IMR-90 (cell line): ENCODE measurements around the gene ADGRG6. TPM values are rescaled to one million over a fixed set of nuclear protein-coding genes. Genes with fewer than 3 reads are reported as not detected.

Experiments
- ATAC-seq: fragments of 200-7000 bp; cut with Tn5 transposase; 2 replicates; pipeline ENCODE4 v1.9.1; 2020; ENCODE audit warnings: low read depth, mild to moderate bottlenecking, moderate library complexity
- BruUV-seq: library from RNA; stranded (reverse); fragments of 400-500 nt; replicated peaks from 2 replicates; lab custom pipeline; 2021; lab: Mats Ljungman, UMichigan
- CTCF ChIA-PET: fragments of 300-600 bp; formaldehyde crosslinking; extraction: SDS; loops from one replicate; lab custom pipeline; 2021; ENCODE audit warnings: antibody characterized with exemption; lab: Yijun Ruan, JAX
- POLR2A ChIA-PET: fragments of 300-600 bp; sonication (Branson Sonifier 250); formaldehyde crosslinking; loops from one replicate; lab custom pipeline; 2022; ENCODE audit warnings: antibody characterized with exemption; ENCODE audit not compliant: unreplicated experiment; lab: Charles Lee
- DNase-seq: peaks from one replicate; pipeline ENCODE4 v3.0.0; 2013
- H2AFZ ChIP-seq: replicated peaks from 2 replicates; pipeline ENCODE3; 2013; ENCODE audit warnings: low read length, mild to moderate bottlenecking; ENCODE audit not compliant: poor library complexity
- H2AK5ac ChIP-seq: 2 replicates; pipeline ENCODE4 v1.6.1; 2013; ENCODE audit warnings: low read depth, low read length, inconsistent platforms
- H2AK9ac ChIP-seq: replicated peaks from 2 replicates; pipeline ENCODE3; 2013; ENCODE audit warnings: mild to moderate bottlenecking, low read depth, low read length, moderate library complexity; ENCODE audit not compliant: poor library complexity
- H2BK120ac ChIP-seq: 2 replicates; pipeline ENCODE4 v1.6.1; 2013; ENCODE audit warnings: low read depth, low read length, inconsistent platforms
- H2BK15ac ChIP-seq: 3 replicates; pipeline ENCODE4 v1.6.1; 2013; ENCODE audit warnings: low read depth, low read length, inconsistent platforms
- H2BK20ac ChIP-seq: 2 replicates; pipeline ENCODE4 v1.6.1; 2013; ENCODE audit warnings: low read depth, mild to moderate bottlenecking, inconsistent platforms, low read length, moderate library complexity
- H2BK5ac ChIP-seq: 2 replicates; pipeline ENCODE4 v1.6.1; 2013; ENCODE audit warnings: mild to moderate bottlenecking, low read depth, low read length, inconsistent platforms; ENCODE audit not compliant: poor library complexity, severe bottlenecking
- H3K14ac ChIP-seq: replicated peaks from 2 replicates; pipeline ENCODE4 v1.6.1; 2013; ENCODE audit warnings: low read depth, low read length, inconsistent platforms
- H3K18ac ChIP-seq: 2 replicates; pipeline ENCODE4 v1.6.1; 2013; ENCODE audit warnings: low read depth, low read length, control low read depth
- H3K23ac ChIP-seq: 2 replicates; pipeline ENCODE4 v1.6.1; 2013; ENCODE audit warnings: low read depth, low read length, inconsistent platforms
- H3K27ac ChIP-seq: 2 replicates; pipeline ENCODE4 v1.5.1; 2013; ENCODE audit warnings: mild to moderate bottlenecking, control low read depth, low read length; ENCODE audit not compliant: insufficient read depth
- H3K27me3 ChIP-seq: 2 replicates; pipeline ENCODE4 v1.6.1; 2013; ENCODE audit warnings: low read length; ENCODE audit not compliant: control insufficient read depth, insufficient read depth
- H3K36me3 ChIP-seq: 2 replicates; pipeline ENCODE4 v1.6.1; 2013; ENCODE audit warnings: low read length, mixed read lengths; ENCODE audit not compliant: control insufficient read depth, insufficient read depth
- H3K4ac ChIP-seq: 2 replicates; pipeline ENCODE4 v1.6.1; 2013; ENCODE audit warnings: low read depth, low read length, inconsistent platforms
- H3K4me1 ChIP-seq: 2 replicates; pipeline ENCODE4 v1.6.1; 2013; ENCODE audit warnings: low read length, mixed read lengths; ENCODE audit not compliant: control insufficient read depth, insufficient read depth
- H3K4me2 ChIP-seq: 2 replicates; pipeline ENCODE4 v1.6.1; 2013; ENCODE audit warnings: low read depth, mild to moderate bottlenecking, control low read depth, low read length, moderate library complexity
- H3K4me3 ChIP-seq: 2 replicates; pipeline ENCODE4 v1.5.1; 2013; ENCODE audit warnings: low read depth, mild to moderate bottlenecking, control low read depth, low read length, moderate library complexity; ENCODE audit not compliant: insufficient read depth
- H3K56ac ChIP-seq: 2 replicates; pipeline ENCODE4 v1.6.1; 2013; ENCODE audit warnings: low read length, inconsistent platforms; ENCODE audit not compliant: insufficient read depth; ENCODE audit errors: extremely low read depth
- H3K79me1 ChIP-seq, 2 experiments: 2 replicates each; pipeline ENCODE4 v1.6.1; 2013; ENCODE audit warnings: low read length in 2 of 2, inconsistent platforms in 1 of 2, low read depth in 1 of 2
- H3K9ac ChIP-seq: 2 replicates; pipeline ENCODE4 v1.6.1; 2013; ENCODE audit warnings: low read depth, low read length, control low read depth
- H3K9me1 ChIP-seq: 2 replicates; pipeline ENCODE4 v1.6.1; 2013; ENCODE audit warnings: low read length, inconsistent platforms; ENCODE audit not compliant: insufficient read depth
- H3K9me3 ChIP-seq: 2 replicates; pipeline ENCODE4 v1.6.1; 2013; ENCODE audit warnings: low read length; ENCODE audit not compliant: control insufficient read depth, insufficient read depth
- H4K20me1 ChIP-seq: 2 replicates; pipeline ENCODE4 v1.6.1; 2013; ENCODE audit warnings: low read length, inconsistent platforms; ENCODE audit not compliant: insufficient read depth
- H4K5ac ChIP-seq: 2 replicates; pipeline ENCODE4 v1.6.1; 2013; ENCODE audit warnings: mild to moderate bottlenecking, low read depth, low read length, control low read depth
- H4K8ac ChIP-seq, 2 experiments: 2 replicates each; pipeline ENCODE4 v1.6.1; 2013; ENCODE audit warnings: low read depth in 2 of 2, low read length in 2 of 2, control low read depth in 1 of 2, inconsistent platforms in 1 of 2
- H4K91ac ChIP-seq: 2 replicates; pipeline ENCODE4 v1.6.1; 2013; ENCODE audit warnings: low read depth, low read length, inconsistent platforms; ENCODE audit not compliant: insufficient read depth
- CEBPB ChIP-seq: IDR thresholded peaks from 2 replicates; pipeline ENCODE4 v1.6.1; 2012; ENCODE audit warnings: low read depth, low read length, improper control_type of control experiment
- ELK1 ChIP-seq: fragments of 150-350 bp; IDR thresholded peaks from 2 replicates; pipeline ENCODE4 v1.6.1; 2016; ENCODE audit warnings: low read depth, mild to moderate bottlenecking, low read length, moderate library complexity, borderline replicate concordance
- FOS ChIP-seq: fragments of 150-350 bp; IDR thresholded peaks from 2 replicates; pipeline ENCODE4 v1.6.1; 2016; ENCODE audit warnings: low read depth, low read length
- MAFK ChIP-seq: IDR thresholded peaks from 2 replicates; pipeline ENCODE4 v1.6.1; 2012; ENCODE audit warnings: low read depth, low read length, improper control_type of control experiment
- MAZ ChIP-seq: IDR thresholded peaks from 2 replicates; pipeline ENCODE4 v1.6.1; 2012; ENCODE audit warnings: low read depth, mild to moderate bottlenecking, low read length, improper control_type of control experiment, moderate library complexity, borderline replicate concordance
- MXI1 ChIP-seq: IDR thresholded peaks from 2 replicates; pipeline ENCODE4 v1.6.1; 2012; ENCODE audit warnings: low read depth, mild to moderate bottlenecking, low read length, moderate library complexity, borderline replicate concordance
- NFE2L2 ChIP-seq: fragments of 150-350 bp; IDR thresholded peaks from 2 replicates; pipeline ENCODE4 v1.6.1; 2016; ENCODE audit warnings: low read depth, mild to moderate bottlenecking, low read length
- POLR2A ChIP-seq: IDR thresholded peaks from 2 replicates; pipeline ENCODE4 v1.6.1; 2012; ENCODE audit warnings: mild to moderate bottlenecking, low read depth, low read length
- RAD21 ChIP-seq: IDR thresholded peaks from 2 replicates; pipeline ENCODE4 v1.6.1; 2012; ENCODE audit warnings: low read length, improper control_type of control experiment
- RCOR1 ChIP-seq: IDR thresholded peaks from 2 replicates; pipeline ENCODE4 v1.6.1; 2012; ENCODE audit warnings: mild to moderate bottlenecking, low read length, improper control_type of control experiment; ENCODE audit not compliant: insufficient replicate concordance
- RFX5 ChIP-seq: IDR thresholded peaks from 2 replicates; pipeline ENCODE4 v1.8.0; 2012; ENCODE audit warnings: low read depth, mild to moderate bottlenecking, low read length, moderate library complexity
- SMC3 ChIP-seq: fragments of 150-350 bp; IDR thresholded peaks from 2 replicates; pipeline ENCODE4 v1.6.1; 2016; ENCODE audit warnings: low read depth, mild to moderate bottlenecking, antibody characterized with exemption, low read length, moderate library complexity
- USF2 ChIP-seq: fragments of 150-350 bp; IDR thresholded peaks from 2 replicates; pipeline ENCODE4 v1.6.1; 2017; ENCODE audit warnings: mild to moderate bottlenecking, antibody characterized with exemption, low read length, low read depth
- WGBS, 2 experiments: methylation state at CpG; one replicate each; pipeline versions ENCODE4 v1.1.5 to v1.1.7; 2013; ENCODE audit warnings: missing lambda C conversion rate in 2 of 2; ENCODE audit not compliant: insufficient read length in 1 of 2; ENCODE audit errors: extremely low coverage in 2 of 2; 5-methylcytosine and 5-hydroxymethylcytosine counted together
- dilution Hi-C: fragments of 300-500 bp; cut with HindIII; formaldehyde crosslinking; loops from one replicate; pipeline ENCODE4 v1.14.3; 2018; ENCODE audit warnings: low sequenced_read_pairs; ENCODE audit not compliant: unreplicated experiment
- in situ Hi-C: fragments of 300-500 bp; cut with MboI; formaldehyde crosslinking; loops from 3 replicates; pipeline ENCODE4 v1.14.3; 2019; ENCODE audit warnings: low sequenced_read_pairs, inconsistent platforms, mixed read lengths
- intact Hi-C: fragments of 100-400 bp; cut with micrococcal nuclease; formaldehyde crosslinking; loops from 2 replicates; pipeline ENCODE4 v1.10.0; 2022
- polyA plus RNA-seq, 3 experiments: library from polyadenylated mRNA; depleted of rRNA; stranded (reverse); fragments of >200 nt; gene quantifications; 2 replicates each; pipeline ENCODE4 v1.2.3, GENCODE V29; 2012; ENCODE audit warnings: low replicate concordance in 1 of 3
- total RNA-seq: library from RNA; depleted of rRNA; stranded (reverse); fragments of >200 nt; gene quantifications from 2 replicates; pipeline ENCODE4 v1.2.3, GENCODE V29; 2012

The ADGRG6 gene
- total and polyA plus RNA-seq, 2 of the 4 experiments (the other 2 are of a cell fraction), result 10.0 to 20.3 TPM

GRCh38 chr6:142387997-142388815, 86.4 kb downstream of the ADGRG6 start:
- ATAC-seq, result peak; percentile 97
- H3K36me3 ChIP-seq, result no peaks in the 10 kb centered on the region
- peak overlapping the region; percentile 74; the same call in 1 of the 2 replicates for H3K18ac ChIP-seq
- BruUV-seq, result no TSS peak
- peaks cover 3% of the 10 kb centered on the region; the same call in 1 of the 2 replicates for H3K9me1 ChIP-seq
- H2BK20ac ChIP-seq, result no peak overlapping the region
- H3K9me3 ChIP-seq, result no peaks in the 10 kb centered on the region
- ChIA-PET CTCF (interaction anchor here (0.7 to 1.3 kb wide), 6 partner anchors 11 to 240 kb away, joined by 3 read pairs; no protein-coding TSS in a partner anchor), POLR2A (no interaction called here)
- H2AK5ac ChIP-seq, result no peak overlapping the region
- WGBS, 2 experiments, result no CpG with 5 or more reads among the region's 4 CpGs
- H2BK15ac ChIP-seq, result 0 out of 3 replicates have a peak overlapping the region, but pooled peaks have one; percentile 37
- peak overlapping the region in 1 of 2 experiments; percentile 58; a peak in 1 of 4 replicates for H4K8ac ChIP-seq
- no peak overlapping the region for H3K4me3 ChIP-seq
- peak overlapping the region; percentile 31; the same call in 1 of the 2 replicates for H4K91ac ChIP-seq
- peak; percentile 74 for DNase-seq
- H2AK9ac ChIP-seq, result no peak overlapping the region
- in situ Hi-C loops (loop anchor here (10.0 kb wide), 1 partner anchor 243 kb away; the partner anchor contains the start of genes NMBR and VTA1), intact Hi-C loops (loop anchor here (1.0 to 5.0 kb wide), 4 partner anchors 87 to 241 kb away; partner anchors contain the start of genes NMBR and VTA1), dilution Hi-C loops (no loop called here)
- H2BK120ac ChIP-seq, result peak overlapping the region; percentile 32; the same call in 1 of the 2 replicates
- H3K4me1 ChIP-seq, result peaks cover 5% of the 10 kb centered on the region
- H3K23ac ChIP-seq, result 0 out of 2 replicates have a peak overlapping the region, but pooled peaks have one; percentile 17
- H3K27ac ChIP-seq, result no peak overlapping the region
- H3K14ac ChIP-seq, result no peak overlapping the region
- H3K79me1 ChIP-seq, result no peaks in the 10 kb centered on the region
- no peak overlapping the region for H3K9ac ChIP-seq
- peak overlapping the region; percentile 73 for H2BK5ac ChIP-seq
- H2AFZ ChIP-seq, result no peak overlapping the region
- H4K5ac ChIP-seq, result peak overlapping the region; percentile 82; the same call in 1 of the 2 replicates
- no peaks in the 10 kb centered on the region for H3K27me3 ChIP-seq
- no peaks in the 10 kb centered on the region for H4K20me1 ChIP-seq
- no peak overlapping the region for H3K4ac ChIP-seq
- no peak overlapping the region for H3K56ac ChIP-seq
- H3K4me2 ChIP-seq, result no peak overlapping the region
- TF ChIP-seq RCOR1 (no peak), POLR2A (no peak), FOS (no peak), MXI1 (no peak), MAZ (no peak), SMC3 (peak; percentile 77), ELK1 (no peak), MAFK (no peak), RFX5 (no peak), USF2 (no peak), CEBPB (peak; percentile 33; the same call in 1 of the 2 replicates), RAD21 (peak; percentile 83), NFE2L2 (no peak)
